ENCODE measurements around the gene CENPX.

The CENPX gene

DNA sequence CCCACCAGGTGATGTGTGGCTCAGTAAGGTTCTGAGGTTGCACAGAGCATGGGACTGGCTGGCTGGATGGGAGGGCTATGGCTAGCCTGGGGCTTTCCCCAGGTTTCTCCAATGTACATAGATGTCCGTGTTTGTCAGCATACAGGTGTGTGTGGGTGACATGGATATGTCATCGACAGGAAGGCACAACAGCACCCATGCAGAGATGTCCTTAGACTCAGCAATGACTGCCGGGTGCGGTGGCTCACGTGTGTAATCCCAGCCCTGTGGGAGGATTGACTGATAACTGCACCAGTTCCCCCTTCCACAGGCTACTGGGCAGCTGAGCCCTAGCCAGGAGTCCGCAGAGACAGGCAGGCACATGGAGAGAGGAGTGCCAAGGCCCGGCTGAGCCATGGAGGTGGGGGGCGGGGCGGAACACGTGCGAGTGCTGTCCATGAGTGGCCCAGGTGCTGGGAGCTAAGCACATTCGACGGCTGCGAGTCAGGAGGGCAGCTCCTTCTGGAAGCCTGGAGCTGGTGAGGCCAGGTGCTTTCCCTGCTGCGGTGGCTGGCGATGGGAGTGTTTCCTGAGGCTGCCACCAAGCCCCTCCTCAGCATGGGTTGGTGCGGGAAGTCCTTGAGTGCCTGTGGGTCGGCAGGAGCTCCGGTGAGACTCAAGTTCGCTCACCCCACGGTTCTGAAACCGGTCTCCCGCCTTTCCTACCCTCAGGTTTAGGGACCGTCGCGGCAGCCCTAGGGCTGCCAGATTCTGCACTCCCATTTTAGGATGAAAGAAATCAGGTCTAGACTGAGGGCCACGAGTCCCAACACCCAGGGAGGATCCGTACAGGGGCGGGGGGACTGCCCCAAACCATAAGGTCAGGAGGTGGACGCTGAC is 46.1 kb downstream of the CENPX start:
- peak; percentile 58 for DNase-seq

DNA sequence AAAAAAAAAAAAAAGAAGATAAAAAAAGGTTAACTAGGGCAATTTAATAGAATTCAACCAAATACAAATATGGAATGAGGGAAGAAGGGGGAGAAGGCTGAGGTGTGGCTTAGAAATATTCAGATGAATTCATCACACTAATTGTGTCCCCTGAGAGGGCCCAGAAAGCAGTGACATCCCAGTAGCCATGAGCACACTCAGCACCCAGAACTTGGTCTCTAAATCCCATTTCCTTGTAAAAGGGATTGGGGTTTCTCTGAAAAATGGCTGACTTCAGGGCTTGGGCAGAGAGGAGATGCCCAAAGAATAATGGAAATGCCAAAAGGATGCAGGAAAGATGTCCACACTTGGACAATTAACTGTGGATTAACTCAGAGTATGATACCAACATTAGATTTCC is 49.2 kb downstream of the CENPX start:
- no peak for DNase-seq

DNA sequence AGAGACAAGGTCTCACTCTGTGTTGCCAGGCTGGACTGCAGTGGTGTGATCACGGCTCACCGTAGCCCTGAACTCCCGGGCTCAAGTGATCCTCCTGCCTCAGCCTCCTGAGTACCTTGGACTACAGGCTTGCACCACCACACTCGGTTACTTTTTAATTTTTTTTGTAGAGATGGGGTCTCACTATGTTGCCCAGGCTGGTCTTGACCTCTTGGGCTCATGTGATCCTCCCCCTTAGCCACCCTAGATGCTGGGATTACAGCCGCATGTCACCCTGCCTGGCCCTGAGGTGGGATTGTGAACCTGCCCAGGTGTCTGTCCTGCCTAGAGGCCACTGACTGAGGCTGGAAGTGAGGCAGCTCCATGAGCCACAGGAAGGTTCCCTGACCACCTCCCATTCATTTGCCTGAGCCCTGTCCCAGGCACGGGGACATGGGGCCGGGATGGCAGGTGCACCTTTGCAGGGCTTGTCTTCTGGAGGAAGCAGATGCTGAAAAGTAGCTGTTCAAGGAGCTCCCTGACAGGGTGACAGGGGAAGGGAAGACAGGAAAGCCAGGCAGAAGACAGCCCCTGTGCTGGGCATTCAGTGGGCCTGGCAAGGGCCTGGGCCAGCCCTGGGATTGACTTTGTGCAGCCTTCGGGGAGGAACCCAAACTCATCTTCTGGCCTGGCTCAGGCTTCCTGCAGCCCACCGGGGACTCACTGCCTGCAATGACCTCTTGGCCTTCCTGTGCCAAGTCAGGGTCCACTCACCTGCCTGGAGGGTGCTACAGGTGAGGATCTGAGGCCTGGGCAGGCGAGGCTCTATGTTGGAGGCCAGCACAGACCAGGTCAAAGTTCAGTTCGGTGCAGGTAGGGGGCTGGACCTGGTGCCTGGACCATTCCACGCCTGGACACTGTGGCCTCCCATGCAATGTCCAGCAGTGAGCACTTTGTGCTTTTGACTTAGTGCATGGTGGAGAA is 53.5 kb downstream of the CENPX start:
- no peak for DNase-seq
